Measurements from ENCODE around the gene CLEC9A.

Gene CLEC9A

DNA sequence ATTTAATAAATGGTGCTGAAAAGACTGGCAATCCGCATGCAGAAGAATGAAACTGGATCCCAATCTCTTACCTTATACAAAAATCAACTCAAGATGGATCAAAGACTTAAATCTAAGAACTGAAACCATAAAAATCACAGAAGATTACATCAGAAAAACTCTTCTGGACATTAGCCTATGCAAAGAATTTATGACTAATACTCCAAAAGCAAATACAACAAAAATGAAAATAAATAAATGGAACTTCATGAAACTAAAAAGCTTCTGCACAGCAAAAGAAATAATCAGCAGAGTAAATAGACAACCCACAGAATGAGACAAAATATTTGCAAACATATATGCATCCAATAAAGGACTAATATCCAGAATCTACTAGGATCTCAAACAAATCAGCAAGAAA is 82.6 kb downstream of the CLEC9A start:
- no peak for DNase-seq

DNA sequence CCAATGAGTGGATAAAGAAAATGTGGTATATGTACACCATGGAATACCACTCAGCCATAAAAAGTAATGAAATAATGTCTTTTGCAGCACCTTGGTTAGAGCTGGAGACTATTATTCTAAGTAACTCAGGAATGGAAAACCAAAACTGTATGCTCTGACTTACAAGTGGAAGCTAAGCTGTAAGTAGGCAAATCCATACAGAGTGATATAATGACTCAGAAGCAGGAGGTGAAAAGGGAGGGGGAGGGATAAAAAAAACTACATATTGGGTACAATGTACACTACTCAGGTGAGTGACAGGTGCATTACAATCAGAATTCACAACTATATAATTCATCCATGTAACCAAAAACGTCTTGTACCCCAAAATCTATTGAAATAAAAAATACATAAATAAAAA is 83.4 kb downstream of the CLEC9A start:
- DNase-seq, result no peak

DNA sequence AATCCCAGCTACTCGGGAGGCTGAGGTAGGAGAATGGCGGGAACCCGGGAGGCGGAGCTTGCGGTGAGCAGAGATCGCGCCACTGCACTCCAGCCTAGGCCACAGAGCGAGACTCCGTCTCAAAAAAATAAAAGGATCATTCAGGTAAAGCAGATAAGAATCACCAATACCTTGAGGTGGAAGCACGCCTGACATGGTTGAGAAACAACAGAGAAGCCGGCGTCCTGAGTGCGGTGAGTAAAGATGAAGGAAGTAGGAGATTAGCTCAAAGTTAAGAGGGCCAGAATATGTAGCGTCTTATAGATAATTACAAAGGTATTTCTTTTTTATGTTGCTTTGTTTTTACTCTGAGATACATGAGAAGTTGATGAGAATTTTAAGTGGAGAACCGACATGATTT is 84.8 kb downstream of the CLEC9A start:
- DNase-seq, result no peak

Data from NCI-H187 (cell line).